Type B pancreatic cell (in vitro differentiated cells): ENCODE measurements around the gene UBP1. TPM values are rescaled to one million over a fixed set of nuclear protein-coding genes. Genes with fewer than 3 reads are reported as not detected.

Experiments used
- DNase-seq: peaks from one replicate; pipeline ENCODE4 v3.0.0; 2021; ENCODE audit warnings: mixed read lengths; ENCODE audit not compliant: unreplicated experiment; ENCODE audit errors: extremely low spot score
- H3K27ac Mint-ChIP-seq: 2 replicates; pipeline ENCODE4 v1.8.0; 2021; ENCODE audit warnings: mild to moderate bottlenecking, mixed read lengths
- H3K27me3 Mint-ChIP-seq: 2 replicates; pipeline ENCODE4 v1.8.0; 2021; ENCODE audit warnings: mixed read lengths
- H3K36me3 Mint-ChIP-seq: 2 replicates; pipeline ENCODE4 v1.8.0; 2021; ENCODE audit warnings: mixed read lengths
- H3K4me1 Mint-ChIP-seq: one replicate; pipeline ENCODE4 v1.8.0; 2021; ENCODE audit warnings: mixed read lengths; ENCODE audit not compliant: unreplicated experiment
- H3K4me3 Mint-ChIP-seq: 2 replicates; pipeline ENCODE4 v1.8.0; 2021; ENCODE audit warnings: mild to moderate bottlenecking, mixed read lengths
- H3K9me3 Mint-ChIP-seq: 2 replicates; pipeline ENCODE4 v1.8.0; 2021; ENCODE audit warnings: mixed read lengths
- long read RNA-seq: library from polyadenylated mRNA; unstranded; transcript quantifications from one replicate; pipeline ENCODE4 v2.0.0, GENCODE V29; 2020
- total RNA-seq: library from RNA; stranded (reverse); gene quantifications from 2 replicates; pipeline ENCODE4 v1.2.1, GENCODE V29; 2021; ENCODE audit warnings: low replicate concordance
- TF ChIP-seq, protein P1 (sequence below): fragments of 200-600 bp; sonication (generic); conservative IDR thresholded peaks from 2 replicates; pipeline ENCODE4 v1.5.0; 2021; ENCODE audit warnings: antibody characterized with exemption, mild to moderate bottlenecking

The UBP1 gene
- 57.0 and 68.2 TPM in 2 replicates for total RNA-seq
- long read RNA-seq, partial matches to known transcripts = 3 of 8 reads
- long read RNA-seq, other reads (novel, unspliced or antisense) = 5 of 8 reads

GRCh38 chr3:33440328-33441224 is at the start of gene UBP1:
Gene UBP1, minus strand, starts transcription at chr3:33440405. Its CDS starts 557 bp downstream, at chr3:33439848.
- Mint-ChIP-seq H3K27me3 (no peaks in the 10 kb centered on the region), H3K27ac (peak within 1 kb of the TSS; percentile 99), H3K4me3 (peak within 1 kb of the TSS; percentile 100), H3K4me1 (peaks cover 34% of the 10 kb centered on the region), H3K9me3 (no peaks in the 10 kb centered on the region), H3K36me3 (no peaks in the 10 kb centered on the region)
- peak; percentile 99 for DNase-seq
- TF ChIP-seq, protein P1, sequence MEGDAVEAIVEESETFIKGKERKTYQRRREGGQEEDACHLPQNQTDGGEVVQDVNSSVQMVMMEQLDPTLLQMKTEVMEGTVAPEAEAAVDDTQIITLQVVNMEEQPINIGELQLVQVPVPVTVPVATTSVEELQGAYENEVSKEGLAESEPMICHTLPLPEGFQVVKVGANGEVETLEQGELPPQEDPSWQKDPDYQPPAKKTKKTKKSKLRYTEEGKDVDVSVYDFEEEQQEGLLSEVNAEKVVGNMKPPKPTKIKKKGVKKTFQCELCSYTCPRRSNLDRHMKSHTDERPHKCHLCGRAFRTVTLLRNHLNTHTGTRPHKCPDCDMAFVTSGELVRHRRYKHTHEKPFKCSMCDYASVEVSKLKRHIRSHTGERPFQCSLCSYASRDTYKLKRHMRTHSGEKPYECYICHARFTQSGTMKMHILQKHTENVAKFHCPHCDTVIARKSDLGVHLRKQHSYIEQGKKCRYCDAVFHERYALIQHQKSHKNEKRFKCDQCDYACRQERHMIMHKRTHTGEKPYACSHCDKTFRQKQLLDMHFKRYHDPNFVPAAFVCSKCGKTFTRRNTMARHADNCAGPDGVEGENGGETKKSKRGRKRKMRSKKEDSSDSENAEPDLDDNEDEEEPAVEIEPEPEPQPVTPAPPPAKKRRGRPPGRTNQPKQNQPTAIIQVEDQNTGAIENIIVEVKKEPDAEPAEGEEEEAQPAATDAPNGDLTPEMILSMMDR = peak; percentile 32

DNA sequence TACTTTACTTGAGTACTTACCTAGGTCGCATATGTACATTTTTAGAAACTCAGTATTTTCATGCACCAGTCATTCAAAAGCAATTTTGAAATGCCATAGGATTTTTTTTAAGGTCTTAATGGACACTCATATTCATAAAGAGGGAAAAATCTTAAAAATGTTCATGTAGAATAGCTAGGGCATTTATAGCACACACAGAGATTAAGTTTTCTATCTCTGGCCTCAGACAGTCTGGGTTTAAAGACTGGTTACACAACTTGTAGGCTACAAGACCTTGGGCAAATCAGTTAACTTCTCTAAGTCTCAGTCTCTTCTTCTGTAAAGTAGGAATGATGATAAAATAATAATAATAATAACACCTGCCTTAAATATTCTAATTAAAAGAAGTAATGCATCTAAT is 48.5 kb upstream of the UBP1 start:
- TF ChIP-seq, protein P1 = no peak
- H3K4me3 Mint-ChIP-seq = no peak overlapping the region

GRCh38 chr3:33488246-33488645 is 48.0 kb upstream of the UBP1 start:
- TF ChIP-seq, protein P1 = no peak
- no peaks in the 10 kb centered on the region for H3K4me1 Mint-ChIP-seq
- no peaks in the 10 kb centered on the region for H3K9me3 Mint-ChIP-seq
- H3K4me3 Mint-ChIP-seq = no peak overlapping the region
- H3K36me3 Mint-ChIP-seq = no peaks in the 10 kb centered on the region
- H3K27ac Mint-ChIP-seq = no peak overlapping the region
- DNase-seq = no peak
- H3K27me3 Mint-ChIP-seq = no peaks in the 10 kb centered on the region

More for the DNA sequence above, 48.5 kb upstream of the UBP1 start:
- DNase-seq = no peak
- Mint-ChIP-seq H3K27ac (no peak overlapping the region), H3K9me3 (no peaks in the 10 kb centered on the region), H3K27me3 (no peaks in the 10 kb centered on the region), H3K4me1 (no peaks in the 10 kb centered on the region), H3K36me3 (no peaks in the 10 kb centered on the region)

- H3K36me3 Mint-ChIP-seq = peaks cover 6% of the 10 kb centered on the region
- no peak for DNase-seq
- H3K4me3 Mint-ChIP-seq = no peak overlapping the region
- TF ChIP-seq, protein P1 = no peak
- H3K27ac Mint-ChIP-seq = no peak overlapping the region
- H3K27me3 Mint-ChIP-seq = no peaks in the 10 kb centered on the region
- peaks cover 14% of the 10 kb centered on the region for H3K9me3 Mint-ChIP-seq
- no peaks in the 10 kb centered on the region for H3K4me1 Mint-ChIP-seq
These were observed 41.9 kb upstream of the UBP1 start for GRCh38 chr3:33482111-33482521.

- Mint-ChIP-seq H3K4me1 (no peaks in the 10 kb centered on the region), H3K27me3 (no peaks in the 10 kb centered on the region), H3K27ac (no peak overlapping the region), H3K36me3 (peaks cover under 1% of the 10 kb centered on the region), H3K9me3 (peaks cover 1% of the 10 kb centered on the region), H3K4me3 (no peak overlapping the region)
- no peak for DNase-seq
- TF ChIP-seq, protein P1 = no peak
These were observed 34.7 kb upstream of the UBP1 start for GRCh38 chr3:33474896-33475295.
